ENCODE measurements around the gene MPDU1.
"Not testable (repeated sequence)": the region's sequence is repeated elsewhere in the genome, so short reads cannot be mapped to it uniquely, and the experiment has no call there.

MPDU1 gene

GRCh38 chr17:7582396-7583252 is 1.0 kb upstream of the MPDU1 start:
- DNase-seq, result no peak

GRCh38 chr17:7586673-7587419 is 3.2 kb downstream of the MPDU1 start:
- DNase-seq, result no peak

DNA sequence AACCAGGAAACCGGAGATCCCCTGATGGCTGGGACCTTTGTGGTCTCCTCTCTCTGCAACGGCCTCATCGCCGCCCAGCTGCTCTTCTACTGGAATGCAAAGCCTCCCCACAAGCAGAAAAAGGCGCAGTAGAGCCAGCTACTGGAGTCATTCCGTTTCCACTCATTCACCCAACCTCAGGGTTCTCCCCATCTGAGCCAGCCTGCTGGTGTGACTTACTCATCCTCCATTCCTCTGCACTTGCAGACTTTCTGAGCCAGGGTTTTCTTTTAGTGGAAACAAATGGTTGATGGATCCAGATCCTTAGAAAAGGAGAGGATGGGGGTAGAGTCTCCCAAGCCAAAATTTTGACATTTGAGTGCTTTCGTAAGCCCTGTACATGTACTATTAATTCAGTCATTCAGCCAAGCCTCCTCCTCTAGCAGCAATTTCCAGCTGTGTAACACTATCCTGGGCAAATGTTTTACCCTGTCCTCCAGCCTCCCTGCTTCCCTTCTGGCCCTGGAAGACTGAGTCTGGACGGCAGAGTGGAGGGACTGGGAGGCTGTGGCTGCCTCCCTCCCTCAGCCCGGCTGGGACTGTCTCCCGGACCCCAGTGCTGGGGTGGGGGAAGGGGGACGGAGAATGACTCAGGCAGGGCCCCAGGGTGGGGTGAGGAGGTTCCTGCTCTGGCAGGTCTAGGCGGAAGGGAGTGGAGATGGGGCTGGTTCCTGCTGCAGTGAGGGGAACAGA is 3.9 kb downstream of the MPDU1 start:
- peak; percentile 49 for DNase-seq

- no peak for DNase-seq
Measured at GRCh38 chr17:7588553-7589203, 5.0 kb downstream of the MPDU1 start.

DNA sequence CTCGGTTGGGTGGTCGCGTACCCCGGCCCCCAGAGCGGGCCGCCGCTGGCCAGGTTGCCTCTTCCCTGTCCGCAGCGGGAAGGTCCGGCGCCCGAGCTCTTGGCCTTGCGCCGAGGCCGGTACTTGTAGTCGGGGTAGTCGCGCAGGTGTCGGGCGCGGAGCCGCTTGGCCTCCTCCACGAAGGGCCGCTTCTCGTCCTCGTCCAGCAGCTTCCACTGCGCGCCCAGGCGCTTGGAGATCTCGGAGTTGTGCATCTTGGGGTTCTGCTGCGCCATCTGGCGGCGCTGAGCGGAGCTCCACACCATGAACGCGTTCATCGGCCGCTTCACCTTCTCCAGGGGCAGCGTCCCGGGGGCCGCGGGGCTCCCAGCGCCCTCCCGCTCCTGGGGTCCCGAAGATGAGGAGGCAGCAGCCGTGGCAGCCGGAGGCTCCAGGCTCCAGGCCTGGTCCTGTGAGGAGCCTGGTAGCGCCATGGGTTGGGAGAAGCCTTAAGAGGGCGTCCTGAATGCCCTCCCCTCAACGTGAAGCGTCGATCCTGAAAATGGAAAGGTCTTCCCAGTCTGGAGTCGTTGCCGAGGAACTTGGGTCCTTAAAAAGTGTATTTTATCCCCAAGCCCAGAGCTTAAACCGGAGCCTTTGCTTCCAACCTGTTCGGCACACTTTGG is 5.7 kb downstream of the MPDU1 start:
- peak; percentile 87 for DNase-seq

DNA sequence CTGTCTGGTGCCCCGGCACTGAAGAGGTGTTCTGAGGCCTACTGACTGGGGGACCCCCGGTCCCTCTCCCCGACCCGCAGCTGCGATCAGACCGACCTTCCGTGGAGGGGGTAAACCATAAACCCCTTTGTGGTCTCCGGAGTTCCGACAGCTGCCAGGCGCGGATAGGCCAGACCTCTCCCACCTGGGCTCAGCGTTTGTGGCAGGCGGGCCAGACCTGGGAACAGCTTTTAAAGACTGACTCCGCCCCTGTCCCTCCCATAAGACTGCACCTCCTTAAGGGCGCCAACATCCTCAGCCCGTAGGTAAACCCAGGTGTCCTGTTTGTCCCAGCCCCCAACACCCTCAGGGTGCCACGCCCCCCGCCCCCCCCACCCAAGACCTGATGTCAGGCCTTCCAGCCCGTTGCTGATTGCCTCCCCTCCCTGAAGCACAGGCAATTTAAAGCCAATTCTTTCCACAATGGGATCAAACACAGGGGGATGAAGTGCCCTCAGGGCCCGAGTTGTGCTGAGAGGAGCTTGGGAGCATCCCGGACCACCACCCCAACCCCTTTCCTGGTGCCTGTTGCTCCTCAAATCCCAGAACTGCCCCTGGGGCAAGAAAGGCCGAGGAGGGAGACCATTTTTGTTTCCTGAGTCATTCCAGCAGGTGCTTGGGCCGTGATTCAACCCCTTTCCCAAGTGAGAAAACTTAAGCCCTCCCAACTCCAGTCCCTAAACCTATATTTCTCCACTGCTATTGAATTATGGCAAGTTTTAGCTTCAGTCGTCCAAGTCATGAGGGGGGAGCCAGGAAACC is 6.4 kb downstream of the MPDU1 start, which contains the start of gene SOX15:
SOX15 (minus strand) TSS at position 204 of the 801 bp plus-strand sequence. CDS start 418 bp downstream, outside the sequence.
- peak; percentile 45 for DNase-seq

- peak; percentile 44 for DNase-seq
Measured at GRCh38 chr17:7590743-7591142, 7.1 kb downstream of the MPDU1 start.

GRCh38 chr17:7591596-7591995 is 7.9 kb downstream of the MPDU1 start:
- DNase-seq, result no peak

GRCh38 chr17:7592422-7593021 is 8.9 kb downstream of the MPDU1 start:
- peak; percentile 38 for DNase-seq

GRCh38 chr17:7593296-7593695 is 9.6 kb downstream of the MPDU1 start:
- no peak for DNase-seq

DNA sequence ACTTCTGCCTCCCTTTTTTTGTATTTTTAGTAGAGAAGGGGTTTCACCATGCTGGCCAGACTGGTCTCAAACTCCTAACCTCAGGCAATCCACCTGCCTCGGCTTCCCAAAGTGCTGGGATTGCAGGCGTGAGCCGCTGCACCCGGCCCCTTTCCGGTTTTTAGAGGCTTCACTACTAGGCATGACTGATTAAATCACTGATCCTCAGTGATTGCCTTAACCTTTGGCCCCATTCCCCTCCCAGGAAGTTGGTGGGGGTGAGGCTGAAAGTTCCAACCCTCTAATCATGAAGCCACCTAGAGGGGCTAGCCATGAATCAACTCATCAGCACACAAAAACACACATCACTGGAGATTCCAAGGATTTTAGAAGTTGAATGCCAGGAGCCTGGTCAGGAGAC is 13.9 kb downstream of the MPDU1 start:
- DNase-seq, result not testable (repeated sequence)

GRCh38 chr17:7606280-7606679 is 22.6 kb downstream of the MPDU1 start:
- no peak for DNase-seq

DNA sequence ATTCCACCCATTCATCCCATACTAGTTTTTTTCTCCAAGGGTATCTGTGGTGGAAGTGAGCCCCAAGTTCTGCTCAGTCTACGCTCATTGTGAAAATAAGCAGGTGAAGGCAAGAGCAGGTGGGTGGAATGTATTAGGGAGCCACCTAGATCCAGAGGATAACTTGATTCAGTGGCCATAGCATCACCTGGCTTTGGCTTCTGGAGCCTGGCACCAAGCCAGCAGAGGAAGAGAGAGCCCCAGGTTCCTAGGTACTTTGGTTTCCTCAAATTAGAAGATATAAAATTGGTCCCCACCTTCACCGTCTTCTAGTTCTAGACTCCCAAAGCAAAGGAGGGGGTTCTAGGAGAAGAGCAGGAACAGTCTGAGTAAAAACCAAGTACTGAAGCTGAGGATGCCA is 27.0 kb downstream of the MPDU1 start:
- no peak for DNase-seq

GRCh38 chr17:7611635-7612293 is 28.1 kb downstream of the MPDU1 start:
- no peak for DNase-seq

GRCh38 chr17:7612294-7612640 is 28.6 kb downstream of the MPDU1 start:
- no peak for DNase-seq

DNA sequence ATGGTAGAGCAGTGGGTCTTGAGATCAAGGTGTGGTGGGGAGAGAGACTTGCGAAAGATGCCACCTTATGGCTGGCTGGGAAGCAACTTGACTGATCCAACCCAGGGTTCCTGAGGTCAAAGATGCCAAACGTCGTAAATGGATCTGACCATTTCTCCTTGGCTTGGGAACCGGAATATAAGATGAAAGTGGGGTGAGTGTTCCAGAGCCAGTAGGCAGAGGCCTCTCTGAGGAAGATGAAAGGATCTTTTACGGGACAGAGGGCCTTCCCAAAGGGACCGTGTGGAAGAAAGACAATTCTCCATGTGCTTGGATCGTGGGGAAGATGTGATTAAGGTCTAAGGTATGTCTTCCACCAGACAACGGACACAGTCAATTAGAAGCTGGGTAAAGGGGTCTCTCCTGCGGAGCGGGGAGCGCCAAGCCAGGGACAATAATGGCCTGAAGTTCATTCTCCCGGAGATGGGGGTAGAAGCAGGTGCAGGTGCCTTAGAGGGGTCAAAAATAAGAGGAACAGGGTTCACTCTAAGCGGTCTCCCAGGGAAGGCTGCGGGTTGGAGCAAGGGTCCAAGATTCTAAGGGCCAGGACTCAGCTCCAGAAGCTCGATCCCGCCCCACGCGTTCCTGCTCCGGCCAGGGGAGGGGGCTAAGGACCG is 30.2 kb downstream of the MPDU1 start:
- no peak for DNase-seq

- DNase-seq, result peak; percentile 99
Measured at GRCh38 chr17:7614425-7615264, 31.0 kb downstream of the MPDU1 start, which contains the start of gene FXR2. TSS of gene FXR2 (minus strand) at chr17:7614897. CDS start at chr17:7614532, 365 bp downstream.

- no peak for DNase-seq
Measured at GRCh38 chr17:7615265-7615747, 31.7 kb downstream of the MPDU1 start.

GRCh38 chr17:7618608-7619007 is 35.0 kb downstream of the MPDU1 start:
- no peak for DNase-seq
